Adrenal gland (tissue), 12 donors: ENCODE results near the gene PITPNM2. TPM values are rescaled to one million over a fixed set of nuclear protein-coding genes. Genes with fewer than 3 reads are reported as not detected.

Source experiments
- DNase-seq, 7 donors: peaks; one replicate each; pipeline ENCODE4 v3.0.0-alpha.2; 2019 to 2020
- H3K27ac ChIP-seq, 5 donors: fragments of 200-600 bp; sonication (generic) in 4 of 5; 1 replicate in 3 of 5; 2 replicates in 2 of 5; pipeline versions ENCODE4 v1.5.1 to v1.8.0; 2016 to 2020; ENCODE audit warnings: mild to moderate bottlenecking in 1 of 5
- H3K27me3 ChIP-seq: fragments of 200-600 bp; 2 replicates; pipeline ENCODE4 v1.8.0; 2021
- H3K36me3 ChIP-seq, 2 donors: fragments of 200-600 bp; replicated peaks in 1 of 2; 1 replicate in 1 of 2; 2 replicates in 1 of 2; pipeline versions ENCODE4 v1.5.1 to v1.8.0; 2018 to 2022
- H3K4me1 ChIP-seq, 2 donors: fragments of 200-600 bp; replicated peaks in 1 of 2; 1 replicate in 1 of 2; 2 replicates in 1 of 2; pipeline versions ENCODE4 v1.5.1 to v1.8.0; 2018 to 2021
- H3K4me3 ChIP-seq, 4 donors: fragments of 200-600 bp; sonication (generic) in 3 of 4; one replicate each; pipeline ENCODE4 v1.5.1; 2016 to 2018
- H3K9me3 ChIP-seq, 3 donors: fragments of 200-600 bp; sonication (generic) in 1 of 3; replicated peaks in 1 of 3; 1 replicate in 2 of 3; 2 replicates in 1 of 3; pipeline versions ENCODE4 v1.5.1 to v1.8.0; 2016 to 2021
- POLR2A ChIP-seq, 2 donors: fragments of 450-650 bp; IDR thresholded peaks; one replicate each; pipeline ENCODE4 v1.6.1; 2017; ENCODE audit warnings: antibody characterized with exemption in 2 of 2, mild to moderate bottlenecking in 2 of 2, moderate library complexity in 1 of 2
- WGBS, 4 donors: extraction: QIAGEN DNeasy Blood & Tissue Kit in 2 of 4; methylation state at CpG; one replicate each; pipeline versions ENCODE4 v1.1.5 to v1.1.7; 2013 to 2017; 5-methylcytosine and 5-hydroxymethylcytosine counted together
- intact Hi-C, 2 donors: fragments of 100-400 bp; cut with DNase I; formaldehyde crosslinking; loops; one replicate each; pipeline versions ENCODE4 v1.14.1 to v1.15.0; 2022 to 2023
- polyA plus RNA-seq, 3 donors: library from polyadenylated mRNA; stranded (reverse); fragments of 200-250 nt in 2 of 3; fragments of 350-450 nt in 1 of 3; fragmentation: Illumina TruSeq in 1 of 3; extraction: RNeasy Lipid Tissue Mini Kit (QIAGEN cat#74804) in 1 of 3; gene quantifications; one replicate each; pipeline ENCODE4 v1.2.3, GENCODE V29; 2013 to 2014
- total RNA-seq, 9 donors: library from RNA; depleted of rRNA in 4 of 9; stranded (reverse); fragments of >200 nt in 4 of 9; fragments of 120-200 nt in 1 of 9; fragmentation: NEBNext Ultra II Directional in 1 of 9; extraction: Animal tissue kit (Norgen Biotek cat#: 25700) in 1 of 9; gene quantifications; one replicate each; pipeline versions ENCODE4 v1.1.0 to v1.2.4, GENCODE V29; 2013 to 2023
- TF ChIP-seq, protein P1 (sequence below), 6 experiments: fragments of 450-650 bp in 4 of 6; fragments of 200-600 bp in 2 of 6; sonication (generic) in 1 of 6; IDR thresholded peaks; 1 replicate in 5 of 6; 2 replicates in 1 of 6; pipeline versions ENCODE4 v1.5.1 to v1.8.0; 2016 to 2021; ENCODE audit warnings: antibody characterized with exemption in 6 of 6, mild to moderate bottlenecking in 2 of 6, moderate library complexity in 1 of 6
- donor health status: healthy with polysubstance abuse.
- donor health status: Bipolar disorder and iron deficiency.
- donor health status: DM: yes; HTN: yes; CAD: no.
- donor health status: DM: no; HTN: no; CAD: no.
- donor health status: DM: no; HTN: no; CAD: no.
- donor health status: DM: yes; HTN: yes; CAD: no.

The PITPNM2 gene
- total and polyA plus RNA-seq, 12 donors, result 3.7 to 57.4 (median 24.1) TPM

DNA sequence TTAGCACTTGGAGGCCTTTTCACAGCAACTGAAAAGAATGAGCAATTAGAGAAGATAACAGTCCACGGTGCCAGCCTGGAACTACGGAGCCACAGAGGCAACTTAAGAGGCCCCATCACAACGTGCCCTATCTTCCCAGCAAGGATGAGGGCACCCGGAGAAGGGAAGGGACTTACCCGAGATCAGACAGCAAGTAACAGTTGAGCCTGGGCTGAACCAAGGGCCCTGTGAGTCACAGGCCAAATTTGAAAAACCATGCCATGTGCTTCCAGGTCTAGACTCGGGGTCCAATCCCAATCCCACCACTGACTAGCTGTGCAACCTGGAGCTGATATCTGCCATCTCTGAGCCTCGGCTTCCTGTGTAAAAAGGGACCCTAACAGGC, 42.2 kb downstream of the PITPNM2 start:
- no peak for TF ChIP-seq POLR2A (IDR thresholded peaks at IDR 0.05)
- TF ChIP-seq, protein P1, sequence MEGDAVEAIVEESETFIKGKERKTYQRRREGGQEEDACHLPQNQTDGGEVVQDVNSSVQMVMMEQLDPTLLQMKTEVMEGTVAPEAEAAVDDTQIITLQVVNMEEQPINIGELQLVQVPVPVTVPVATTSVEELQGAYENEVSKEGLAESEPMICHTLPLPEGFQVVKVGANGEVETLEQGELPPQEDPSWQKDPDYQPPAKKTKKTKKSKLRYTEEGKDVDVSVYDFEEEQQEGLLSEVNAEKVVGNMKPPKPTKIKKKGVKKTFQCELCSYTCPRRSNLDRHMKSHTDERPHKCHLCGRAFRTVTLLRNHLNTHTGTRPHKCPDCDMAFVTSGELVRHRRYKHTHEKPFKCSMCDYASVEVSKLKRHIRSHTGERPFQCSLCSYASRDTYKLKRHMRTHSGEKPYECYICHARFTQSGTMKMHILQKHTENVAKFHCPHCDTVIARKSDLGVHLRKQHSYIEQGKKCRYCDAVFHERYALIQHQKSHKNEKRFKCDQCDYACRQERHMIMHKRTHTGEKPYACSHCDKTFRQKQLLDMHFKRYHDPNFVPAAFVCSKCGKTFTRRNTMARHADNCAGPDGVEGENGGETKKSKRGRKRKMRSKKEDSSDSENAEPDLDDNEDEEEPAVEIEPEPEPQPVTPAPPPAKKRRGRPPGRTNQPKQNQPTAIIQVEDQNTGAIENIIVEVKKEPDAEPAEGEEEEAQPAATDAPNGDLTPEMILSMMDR (IDR thresholded peaks at IDR 0.05), result no peak
- H3K27ac ChIP-seq, result peak overlapping the region; percentile 36 to 71 (median 66)
- 73 to 85% (median 74%) methylated on average over 6 to 7 of the region's 7 CpGs for WGBS, 4 donors
- no peaks in the 10 kb centered on the region for H3K27me3 ChIP-seq
- H3K36me3 ChIP-seq, result no peaks in the 10 kb centered on the region
- H3K4me3 ChIP-seq, result no peak overlapping the region
- H3K4me1 ChIP-seq, result peaks cover 38 to 66% of the 10 kb centered on the region in 2 donors
- intact Hi-C loops, result no loop called here
- no peak for DNase-seq
- H3K9me3 ChIP-seq, result no peaks in the 10 kb centered on the region

DNA sequence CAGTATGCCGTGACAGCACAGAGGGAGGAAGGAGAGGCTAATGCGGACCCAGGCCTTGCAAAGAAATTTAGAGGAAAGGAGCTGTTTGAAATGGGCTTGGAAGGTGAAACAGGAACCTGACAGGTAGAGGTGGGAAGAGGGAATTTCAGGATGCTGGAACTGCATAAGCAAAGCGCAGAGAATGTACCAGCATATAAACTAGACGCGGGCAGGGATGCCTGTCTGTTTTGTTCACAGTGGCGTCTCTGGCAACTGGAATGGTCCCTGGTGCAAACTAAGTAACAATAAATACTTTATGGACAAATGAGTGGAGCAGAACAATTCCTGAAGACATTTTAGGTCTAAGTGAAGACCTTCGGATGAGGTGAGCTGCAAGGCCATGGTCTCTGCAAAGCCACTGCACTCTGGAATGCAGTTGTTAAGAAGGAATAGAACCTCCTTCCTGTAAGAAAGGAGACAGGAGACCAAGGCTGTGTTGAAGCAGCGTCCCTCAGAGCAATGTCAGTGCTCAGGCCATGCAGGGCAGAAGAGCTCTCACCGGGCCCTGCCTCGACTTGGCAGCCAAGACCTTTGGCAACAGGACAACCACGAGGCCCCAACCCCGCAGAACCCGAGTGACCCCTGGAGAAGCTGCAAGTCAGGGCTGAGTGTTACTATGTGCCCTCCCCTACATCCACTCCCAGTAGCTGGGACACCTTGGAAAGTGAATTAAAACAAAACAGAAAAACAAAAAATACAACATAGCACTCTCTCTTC, 42.8 kb downstream of the PITPNM2 start:
- no peak for TF ChIP-seq POLR2A (IDR thresholded peaks at IDR 0.05)
- TF ChIP-seq, protein P1 (IDR thresholded peaks at IDR 0.05), result no peak
- no peaks in the 10 kb centered on the region for H3K36me3 ChIP-seq
- intact Hi-C loops, result no loop called here
- DNase-seq, result peak in 4 of 7 donors; percentile 38 to 62 (median 50)
- no peaks in the 10 kb centered on the region for H3K27me3 ChIP-seq
- H3K27ac ChIP-seq, result peak overlapping the region in 4 of 5 donors; percentile 40 to 71 (median 66)
- H3K9me3 ChIP-seq, result no peaks in the 10 kb centered on the region
- H3K4me1 ChIP-seq, result peaks cover 38 to 65% of the 10 kb centered on the region in 2 donors
- H3K4me3 ChIP-seq, result no peak overlapping the region
- WGBS, 4 donors, result 61 to 71% (median 65%) methylated on average over 13 of the region's 13 CpGs

DNA sequence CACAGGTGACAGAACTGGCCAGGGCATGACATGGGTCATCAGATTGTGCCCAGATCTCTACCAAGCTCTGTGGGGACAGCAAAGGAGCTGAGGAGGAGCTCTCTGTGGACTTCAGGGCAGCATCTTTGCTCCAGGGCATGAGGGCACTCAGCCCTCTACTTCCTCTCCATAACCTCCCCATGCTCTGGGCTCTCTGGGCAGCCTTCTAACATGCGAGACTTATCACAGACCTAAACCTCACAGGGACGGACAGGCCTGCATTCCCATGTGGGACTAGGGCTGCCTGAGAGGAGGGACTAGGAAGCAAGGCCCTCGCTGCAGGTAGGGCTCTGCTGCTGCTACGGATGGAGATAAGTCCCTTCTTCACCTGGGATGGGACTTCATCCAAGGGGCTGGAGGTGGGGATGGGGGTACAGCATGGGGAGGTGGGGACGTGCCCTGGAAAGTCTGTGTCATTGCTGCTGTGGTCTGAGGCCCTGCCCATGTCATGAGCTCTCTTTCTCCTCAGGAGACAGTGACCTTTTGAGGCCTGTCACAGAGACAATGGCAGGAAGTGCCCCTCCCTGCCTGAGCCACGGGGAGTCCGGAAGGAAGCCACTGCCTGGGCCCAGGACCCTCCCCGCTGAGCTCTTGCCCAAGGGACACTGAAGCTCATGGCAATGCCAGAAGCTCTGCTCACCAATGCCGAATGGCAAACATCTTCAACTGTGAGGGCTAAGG, 44.1 kb downstream of the PITPNM2 start:
- DNase-seq, result peak in 6 of 7 donors; percentile 50 to 80 (median 61)
- intact Hi-C loops, result no loop called here

More for the DNA sequence above, 44.1 kb downstream of the PITPNM2 start:
- Histone ChIP-seq H3K27me3 (no peaks in the 10 kb centered on the region), H3K27ac (peak overlapping the region in 3 of 5 donors; percentile 54 to 71 (median 66)), H3K4me1 (peaks cover 33 to 56% of the 10 kb centered on the region in 2 donors), H3K4me3 (no peak overlapping the region), H3K9me3 (no peaks in the 10 kb centered on the region), H3K36me3 (no peaks in the 10 kb centered on the region)
- no peak for TF ChIP-seq POLR2A (IDR thresholded peaks at IDR 0.05)
- TF ChIP-seq, protein P1 (IDR thresholded peaks at IDR 0.05), result no peak
- WGBS, 4 donors, result 36 to 71% (median 57%) methylated on average over 3 to 9 of the region's 9 CpGs
